Liver (tissue), 9 donors: ENCODE measurements around the gene C2orf92. TPM values are rescaled to one million over a fixed set of nuclear protein-coding genes. Genes with fewer than 3 reads are reported as not detected.

Experiments
- DNase-seq: peaks from one replicate; pipeline ENCODE4 v3.0.0-alpha.2; 2017; ENCODE audit warnings: low spot score
- H3K27ac ChIP-seq, 2 donors: one replicate each; pipeline ENCODE4 v1.7.0; 2013; ENCODE audit warnings: inconsistent platforms in 2 of 2, low read length in 2 of 2, control low read depth in 1 of 2, low read depth in 1 of 2, mild to moderate bottlenecking in 1 of 2
- H3K27me3 ChIP-seq, 4 donors: one replicate each; pipeline versions ENCODE4 v1.6.1 to v1.7.0; 2013; ENCODE audit warnings: low read length in 3 of 4, inconsistent platforms in 1 of 4, mild to moderate bottlenecking in 1 of 4, moderate library complexity in 1 of 4; ENCODE audit not compliant: control insufficient read depth in 4 of 4, insufficient read depth in 4 of 4
- H3K36me3 ChIP-seq, 4 donors: one replicate each; pipeline versions ENCODE4 v1.6.1 to v1.7.0; 2013; ENCODE audit warnings: low read length in 3 of 4, mild to moderate bottlenecking in 3 of 4, low read depth in 1 of 4, moderate library complexity in 1 of 4; ENCODE audit not compliant: control insufficient read depth in 4 of 4, insufficient read depth in 3 of 4
- H3K4me1 ChIP-seq, 4 donors: one replicate each; pipeline versions ENCODE4 v1.6.1 to v1.7.0; 2013; ENCODE audit warnings: low read length in 3 of 4, mild to moderate bottlenecking in 3 of 4, moderate library complexity in 1 of 4; ENCODE audit not compliant: control insufficient read depth in 4 of 4, insufficient read depth in 4 of 4
- H3K4me3 ChIP-seq, 3 donors: one replicate each; pipeline versions ENCODE4 v1.6.1 to v1.7.0; 2013; ENCODE audit warnings: low read length in 3 of 3, control low read depth in 1 of 3, low read depth in 1 of 3, mild to moderate bottlenecking in 1 of 3
- H3K9ac ChIP-seq, 2 donors: one replicate each; pipeline ENCODE4 v1.7.0; 2013; ENCODE audit warnings: low read length in 2 of 2, mild to moderate bottlenecking in 2 of 2, moderate library complexity in 2 of 2, control low read depth in 1 of 2, low read depth in 1 of 2
- H3K9me3 ChIP-seq, 4 donors: one replicate each; pipeline versions ENCODE4 v1.6.1 to v1.7.0; 2013; ENCODE audit warnings: low read length in 3 of 4; ENCODE audit not compliant: control insufficient read depth in 4 of 4
- ATF3 ChIP-seq: IDR thresholded peaks from 2 replicates; pipeline ENCODE4 v1.6.1; 2016; ENCODE audit warnings: antibody characterized with exemption
- EGR1 ChIP-seq, 2 donors: IDR thresholded peaks; 2 replicates each; pipeline ENCODE4 v1.6.1; 2016 to 2018; ENCODE audit warnings: antibody characterized with exemption in 2 of 2, low read depth in 2 of 2
- FOXA1 ChIP-seq: IDR thresholded peaks from 2 replicates; pipeline ENCODE4 v1.6.1; 2016; ENCODE audit warnings: antibody characterized with exemption
- FOXA2 ChIP-seq: IDR thresholded peaks from 2 replicates; pipeline ENCODE4 v1.6.1; 2016; ENCODE audit warnings: antibody characterized with exemption
- GABPA ChIP-seq, 2 donors: IDR thresholded peaks in 1 of 2; conservative IDR thresholded peaks in 1 of 2; 2 replicates each; pipeline ENCODE4 v1.6.1; 2016; ENCODE audit warnings: antibody characterized with exemption in 2 of 2, mild to moderate bottlenecking in 1 of 2, moderate library complexity in 1 of 2
- HNF4G ChIP-seq: IDR thresholded peaks from 2 replicates; pipeline ENCODE4 v1.6.1; 2016; ENCODE audit warnings: antibody characterized with exemption
- JUND ChIP-seq, 2 donors: IDR thresholded peaks; 2 replicates each; pipeline ENCODE4 v1.6.1; 2016; ENCODE audit warnings: antibody characterized with exemption in 2 of 2
- MAX ChIP-seq: IDR thresholded peaks from 2 replicates; pipeline ENCODE4 v1.6.1; 2016; ENCODE audit warnings: antibody characterized with exemption
- RAD21 ChIP-seq, 2 donors: IDR thresholded peaks; 2 replicates each; pipeline ENCODE4 v1.6.1; 2016; ENCODE audit warnings: antibody characterized with exemption in 2 of 2, mild to moderate bottlenecking in 2 of 2
- REST ChIP-seq: IDR thresholded peaks from 2 replicates; pipeline ENCODE4 v1.6.1; 2016; ENCODE audit warnings: antibody characterized with exemption, mild to moderate bottlenecking
- RXRA ChIP-seq, 2 donors: IDR thresholded peaks; 2 replicates each; pipeline ENCODE4 v1.6.1; 2017 to 2018; ENCODE audit warnings: antibody characterized with exemption in 2 of 2, mild to moderate bottlenecking in 1 of 2
- SP1 ChIP-seq: IDR thresholded peaks from 2 replicates; pipeline ENCODE4 v1.6.1; 2018; ENCODE audit warnings: antibody characterized with exemption, mild to moderate bottlenecking
- YY1 ChIP-seq: IDR thresholded peaks from 2 replicates; pipeline ENCODE4 v1.6.1; 2016; ENCODE audit warnings: antibody characterized with exemption, mild to moderate bottlenecking
- ZBTB33 ChIP-seq: IDR thresholded peaks from 2 replicates; pipeline ENCODE4 v1.6.1; 2016; ENCODE audit warnings: antibody characterized with exemption
- WGBS: extraction: QIAGEN DNeasy Blood & Tissue Kit; methylation state at CpG from one replicate; pipeline ENCODE4 v1.1.7; 2013; 5-methylcytosine and 5-hydroxymethylcytosine counted together
- polyA plus RNA-seq, 2 donors: library from polyadenylated mRNA; stranded (reverse) in 1 of 2; unstranded in 1 of 2; fragments of 200-250 nt in 1 of 2; fragments of >200 nt in 1 of 2; fragmentation: Nextera tagmentation in 1 of 2; extraction: Ambion mirVana in 1 of 2; gene quantifications; one replicate each; pipeline versions ENCODE4 v1.2.1 to v1.2.3, GENCODE V29; 2013 to 2015
- total RNA-seq, 2 donors: library from RNA; depleted of rRNA; stranded (reverse); fragments of >200 nt; gene quantifications; one replicate each; pipeline ENCODE4 v1.2.3, GENCODE V29; 2014
- donor health status: healthy.
- donor health status: healthy.
- donor health status: healthy.
- donor health status: healthy.
- donor health status: healthy.

Gene C2orf92
- total and polyA plus RNA-seq, 4 donors: 0.96 to 8.0 (median 2.7) TPM

GRCh38 chr2:97646977-97647376, 22.5 kb upstream of the C2orf92 start:
- TF ChIP-seq ZBTB33 (no peak), RAD21 (IDR thresholded peaks at IDR 0.05) (no peak), YY1 (no peak), JUND (IDR thresholded peaks at IDR 0.05) (no peak), GABPA (IDR thresholded peaks at IDR 0.05 in 1 of 2, conservative IDR thresholded peaks at IDR 0.05 in 1 of 2) (no peak), RXRA (IDR thresholded peaks at IDR 0.05) (no peak), HNF4G (no peak), MAX (no peak), FOXA2 (no peak), ATF3 (no peak), EGR1 (IDR thresholded peaks at IDR 0.05; ENCODE audit: low read depth in 2 of 2) (no peak), SP1 (no peak), FOXA1 (no peak)
- no peak for DNase-seq
- peak overlapping the region in 2 of 3 donors; percentile 96 to 99 for H3K4me3 ChIP-seq
- no peaks in the 10 kb centered on the region for H3K27me3 ChIP-seq
- no peak overlapping the region for H3K27ac ChIP-seq
- peaks cover 0 to 29% (median 20%) of the 10 kb centered on the region in 4 donors for H3K36me3 ChIP-seq
- H3K9ac ChIP-seq: peak overlapping the region in 1 of 2 donors; percentile 9
- H3K4me1 ChIP-seq: peaks cover 3 to 16% (median 13%) of the 10 kb centered on the region in 4 donors
- no peaks in the 10 kb centered on the region for H3K9me3 ChIP-seq
- WGBS: 87% methylated on average over 4 of the region's 4 CpGs

GRCh38 chr2:97651114-97651513, 18.4 kb upstream of the C2orf92 start:
- no peak overlapping the region for H3K4me3 ChIP-seq
- H3K36me3 ChIP-seq: peaks cover 0 to 35% (median 21%) of the 10 kb centered on the region in 4 donors
- no peaks in the 10 kb centered on the region for H3K27me3 ChIP-seq
- TF ChIP-seq REST: no peak
- no peak for TF ChIP-seq YY1
- no peak for TF ChIP-seq FOXA1
- H3K9me3 ChIP-seq: peaks cover 0 to 3% (median 3%) of the 10 kb centered on the region in 4 donors
- no peak for DNase-seq
- 89% methylated on average over 4 of the region's 4 CpGs for WGBS
- H3K9ac ChIP-seq: no peak overlapping the region
- H3K27ac ChIP-seq: no peak overlapping the region
- peaks cover 0 to 7% (median 7%) of the 10 kb centered on the region in 4 donors for H3K4me1 ChIP-seq
